Measurements from ENCODE around the gene SMPD3. TPM values are rescaled to one million over a fixed set of nuclear protein-coding genes. Genes with fewer than 3 reads are reported as not detected.

The SMPD3 gene
- total RNA-seq, 1 experiment from 2014 or later, result 1.4 TPM

DNA sequence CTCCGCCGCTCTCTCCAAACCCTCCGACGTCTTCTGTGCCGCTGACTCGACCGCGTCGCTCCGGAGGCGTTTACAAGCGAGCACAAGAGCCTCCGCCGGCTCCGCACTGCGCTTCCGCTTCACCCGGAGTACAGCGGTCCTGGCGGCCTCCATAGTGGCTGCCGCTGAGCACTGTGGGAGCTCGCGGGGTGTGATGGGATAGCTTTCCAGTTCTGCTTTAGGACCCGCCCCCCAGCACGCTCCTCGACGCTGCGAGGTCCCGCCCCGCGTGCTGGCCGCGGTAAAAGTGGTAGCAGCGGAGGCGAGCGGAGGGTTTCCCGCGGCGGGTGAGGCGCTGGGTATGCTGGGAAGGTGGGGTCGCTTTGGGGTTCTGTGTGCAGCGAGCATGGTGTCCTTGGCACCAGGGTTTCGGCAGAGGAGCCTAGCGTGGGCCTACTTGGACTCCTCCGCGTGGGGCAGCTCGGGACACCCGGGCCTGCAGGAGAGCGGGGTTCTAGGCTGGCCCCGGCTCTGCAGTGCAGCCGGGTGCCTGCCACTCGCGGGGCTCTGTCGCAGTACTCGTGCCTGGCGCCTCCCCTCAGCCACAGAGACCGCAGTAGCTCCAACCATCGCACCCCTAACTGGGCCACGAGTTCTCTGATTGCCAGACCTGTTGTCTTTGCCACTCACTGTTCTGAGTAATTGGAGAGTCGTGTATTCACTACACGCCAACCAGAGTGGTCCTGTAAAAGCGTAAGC is 137.4 kb downstream of the SMPD3 start, which contains the start of the genes PRMT7 and SLC7A6OS (continued):
- TF ChIP-seq CREM (CRISPR knock-in tag; IDR thresholded peaks at IDR 0.05) (no peak), ATF3 (CRISPR knock-in tag; conservative IDR thresholded peaks at IDR 0.05) (0 out of 2 replicates have a peak, but pooled peaks have one; percentile 47), NR1H2 (CRISPR knock-in tag; IDR thresholded peaks at IDR 0.05) (peak; percentile 89; the same call in 1 of the 2 replicates), SOX15 (CRISPR knock-in tag; IDR thresholded peaks at IDR 0.05) (no peak), TEAD4 (CRISPR knock-in tag; IDR thresholded peaks at IDR 0.05) (peak; percentile 80), ZNF281 (CRISPR knock-in tag; IDR thresholded peaks at IDR 0.05) (0 out of 2 replicates have a peak, but pooled peaks have one; percentile 44), NFYB (CRISPR knock-in tag; conservative IDR thresholded peaks at IDR 0.05; ENCODE audit: low read depth) (peak; percentile 31), HMGXB4 (CRISPR knock-in tag; IDR thresholded peaks at IDR 0.05) (peak; percentile 78; the same call in 1 of the 2 replicates), FOXK1 (CRISPR knock-in tag; IDR thresholded peaks at IDR 0.05) (peak; percentile 81), E2F5 (CRISPR knock-in tag; IDR thresholded peaks at IDR 0.05) (peak; percentile 93), ZNF138 (CRISPR knock-in tag; conservative IDR thresholded peaks at IDR 0.05) (peak; percentile 81; the same call in 1 of the 2 replicates), ATF2 (CRISPR knock-in tag; IDR thresholded peaks at IDR 0.05; ENCODE audit: borderline replicate concordance, low read depth) (peak; percentile 83; the same call in 1 of the 2 replicates), SP1 (CRISPR knock-in tag; conservative IDR thresholded peaks at IDR 0.05) (peak; percentile 97), ZNF219 (CRISPR knock-in tag; IDR thresholded peaks at IDR 0.05; ENCODE audit: borderline replicate concordance) (0 out of 2 replicates have a peak, but pooled peaks have one; percentile 31), TP53 (CRISPR knock-in tag; IDR thresholded peaks at IDR 0.05) (peak; percentile 86; the same call in 1 of the 2 replicates), MXD4 (CRISPR knock-in tag; IDR thresholded peaks at IDR 0.05; ENCODE audit: borderline replicate concordance) (no peak), NFATC4 (CRISPR knock-in tag; IDR thresholded peaks at IDR 0.05) (no peak), CREB1 (CRISPR knock-in tag; IDR thresholded peaks at IDR 0.05) (peak; percentile 80), GTF2I (CRISPR knock-in tag; conservative IDR thresholded peaks at IDR 0.05) (no peak), CBFB (CRISPR knock-in tag; IDR thresholded peaks at IDR 0.05; ENCODE audit: low read depth) (0 out of 2 replicates have a peak, but pooled peaks have one; percentile 34)
- TF ChIP-seq, protein P1, sequence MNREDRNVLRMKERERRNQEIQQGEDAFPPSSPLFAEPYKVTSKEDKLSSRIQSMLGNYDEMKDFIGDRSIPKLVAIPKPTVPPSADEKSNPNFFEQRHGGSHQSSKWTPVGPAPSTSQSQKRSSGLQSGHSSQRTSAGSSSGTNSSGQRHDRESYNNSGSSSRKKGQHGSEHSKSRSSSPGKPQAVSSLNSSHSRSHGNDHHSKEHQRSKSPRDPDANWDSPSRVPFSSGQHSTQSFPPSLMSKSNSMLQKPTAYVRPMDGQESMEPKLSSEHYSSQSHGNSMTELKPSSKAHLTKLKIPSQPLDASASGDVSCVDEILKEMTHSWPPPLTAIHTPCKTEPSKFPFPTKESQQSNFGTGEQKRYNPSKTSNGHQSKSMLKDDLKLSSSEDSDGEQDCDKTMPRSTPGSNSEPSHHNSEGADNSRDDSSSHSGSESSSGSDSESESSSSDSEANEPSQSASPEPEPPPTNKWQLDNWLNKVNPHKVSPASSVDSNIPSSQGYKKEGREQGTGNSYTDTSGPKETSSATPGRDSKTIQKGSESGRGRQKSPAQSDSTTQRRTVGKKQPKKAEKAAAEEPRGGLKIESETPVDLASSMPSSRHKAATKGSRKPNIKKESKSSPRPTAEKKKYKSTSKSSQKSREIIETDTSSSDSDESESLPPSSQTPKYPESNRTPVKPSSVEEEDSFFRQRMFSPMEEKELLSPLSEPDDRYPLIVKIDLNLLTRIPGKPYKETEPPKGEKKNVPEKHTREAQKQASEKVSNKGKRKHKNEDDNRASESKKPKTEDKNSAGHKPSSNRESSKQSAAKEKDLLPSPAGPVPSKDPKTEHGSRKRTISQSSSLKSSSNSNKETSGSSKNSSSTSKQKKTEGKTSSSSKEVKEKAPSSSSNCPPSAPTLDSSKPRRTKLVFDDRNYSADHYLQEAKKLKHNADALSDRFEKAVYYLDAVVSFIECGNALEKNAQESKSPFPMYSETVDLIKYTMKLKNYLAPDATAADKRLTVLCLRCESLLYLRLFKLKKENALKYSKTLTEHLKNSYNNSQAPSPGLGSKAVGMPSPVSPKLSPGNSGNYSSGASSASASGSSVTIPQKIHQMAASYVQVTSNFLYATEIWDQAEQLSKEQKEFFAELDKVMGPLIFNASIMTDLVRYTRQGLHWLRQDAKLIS (CRISPR knock-in tag; IDR thresholded peaks at IDR 0.05; ENCODE audit: borderline replicate concordance), result peak; percentile 79
- TF ChIP-seq, protein P2, sequence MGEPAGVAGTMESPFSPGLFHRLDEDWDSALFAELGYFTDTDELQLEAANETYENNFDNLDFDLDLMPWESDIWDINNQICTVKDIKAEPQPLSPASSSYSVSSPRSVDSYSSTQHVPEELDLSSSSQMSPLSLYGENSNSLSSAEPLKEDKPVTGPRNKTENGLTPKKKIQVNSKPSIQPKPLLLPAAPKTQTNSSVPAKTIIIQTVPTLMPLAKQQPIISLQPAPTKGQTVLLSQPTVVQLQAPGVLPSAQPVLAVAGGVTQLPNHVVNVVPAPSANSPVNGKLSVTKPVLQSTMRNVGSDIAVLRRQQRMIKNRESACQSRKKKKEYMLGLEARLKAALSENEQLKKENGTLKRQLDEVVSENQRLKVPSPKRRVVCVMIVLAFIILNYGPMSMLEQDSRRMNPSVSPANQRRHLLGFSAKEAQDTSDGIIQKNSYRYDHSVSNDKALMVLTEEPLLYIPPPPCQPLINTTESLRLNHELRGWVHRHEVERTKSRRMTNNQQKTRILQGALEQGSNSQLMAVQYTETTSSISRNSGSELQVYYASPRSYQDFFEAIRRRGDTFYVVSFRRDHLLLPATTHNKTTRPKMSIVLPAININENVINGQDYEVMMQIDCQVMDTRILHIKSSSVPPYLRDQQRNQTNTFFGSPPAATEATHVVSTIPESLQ (CRISPR knock-in tag; IDR thresholded peaks at IDR 0.05), result no peak

Data from WTC11 (cell line).